HG03565 (cell line): Measurements from ENCODE around the gene ZNF232.
"Not testable (repeated sequence)": the region's sequence is repeated elsewhere in the genome, so short reads cannot be mapped to it uniquely, and the experiment has no call there.

Source experiments
- ATAC-seq: cut with Tn5 transposase; IDR thresholded peaks from one replicate; pipeline ENCODE4 v1.9.1; 2021; ENCODE audit warnings: mild to moderate bottlenecking, moderate library complexity; ENCODE audit not compliant: unreplicated experiment

ZNF232 gene

GRCh38 chr17:5130261-5130660, 18.6 kb upstream of the ZNF232 start:
- ATAC-seq = not testable (repeated sequence)

- not testable (repeated sequence) for ATAC-seq
Observed at GRCh38 chr17:5129770-5130169, 18.1 kb upstream of the ZNF232 start.

DNA sequence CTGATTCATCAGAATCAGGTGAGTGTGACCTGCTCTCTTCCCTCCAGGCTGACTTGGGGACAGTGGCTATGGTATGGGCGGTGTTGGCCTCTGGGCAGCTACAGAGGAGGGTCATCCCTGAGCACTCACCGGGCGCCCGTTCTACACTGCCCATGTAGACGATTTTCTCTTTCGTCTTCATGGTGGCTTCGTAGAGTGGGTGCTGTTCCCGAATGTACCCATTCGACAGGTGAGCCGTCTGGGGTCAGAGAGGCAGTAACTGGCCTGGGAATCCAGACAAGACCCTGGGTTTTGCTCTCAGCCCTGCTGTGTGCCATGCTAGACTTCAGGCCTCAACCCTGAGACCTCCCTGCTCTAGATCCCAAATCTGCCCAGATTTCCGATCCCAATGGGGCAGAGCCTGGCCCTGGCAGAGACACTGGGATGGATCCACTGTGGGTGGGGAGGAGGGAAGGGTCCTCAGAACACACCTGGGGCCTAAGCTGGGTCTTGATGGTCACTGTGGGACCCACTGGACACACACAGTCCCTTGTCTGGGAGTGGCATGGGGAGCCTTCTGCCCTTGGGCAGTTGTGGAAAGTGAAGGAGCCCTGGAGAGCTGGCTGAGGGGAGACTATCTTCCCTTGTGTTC, 17.3 kb upstream of the ZNF232 start:
- no peak for ATAC-seq

- ATAC-seq = not testable (repeated sequence)
Observed at GRCh38 chr17:5128387-5128786, 16.7 kb upstream of the ZNF232 start.

GRCh38 chr17:5127910-5128309, 16.2 kb upstream of the ZNF232 start:
- no peak for ATAC-seq

DNA sequence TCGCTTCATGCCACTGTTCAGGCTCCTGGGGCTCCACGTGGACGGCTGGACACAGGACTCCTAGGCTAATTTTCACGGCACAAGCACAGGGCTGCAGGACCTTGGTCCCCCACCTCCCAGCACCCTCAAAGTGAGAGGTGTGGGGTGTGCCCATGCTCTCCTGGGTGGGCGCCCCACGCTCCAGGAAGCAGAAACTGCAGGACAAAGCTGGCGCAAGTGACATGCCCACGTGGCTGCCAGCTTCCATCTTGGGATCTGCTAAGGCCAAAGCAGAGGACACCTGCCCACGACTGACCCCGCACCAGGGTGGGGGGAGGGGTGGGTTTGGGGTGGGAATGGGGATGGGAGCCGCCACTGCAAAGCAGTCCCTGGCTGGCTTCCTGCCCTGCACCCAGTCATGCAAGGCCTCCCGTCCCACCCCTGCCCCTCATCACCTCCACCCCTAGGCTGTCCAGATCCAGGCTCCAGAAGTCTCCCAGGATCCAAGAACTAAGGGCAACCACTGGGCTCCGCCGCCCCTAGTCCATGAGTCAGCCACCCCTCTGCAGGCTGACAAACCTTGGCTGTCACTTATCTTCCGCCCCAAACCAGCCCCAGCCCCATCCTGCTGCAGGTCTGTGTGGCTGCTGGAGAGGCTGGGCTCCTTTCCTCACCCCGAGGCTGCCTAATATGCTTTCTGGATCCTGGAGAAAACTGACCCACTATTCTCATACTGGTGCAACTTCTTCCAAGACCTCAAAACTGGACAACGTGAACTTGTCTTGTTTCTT, 15.2 kb upstream of the ZNF232 start:
- ATAC-seq = no peak

GRCh38 chr17:5124896-5125295, 13.2 kb upstream of the ZNF232 start:
- ATAC-seq = not testable (repeated sequence)

- ATAC-seq = not testable (repeated sequence)
Observed at GRCh38 chr17:5124125-5124760, 12.6 kb upstream of the ZNF232 start.

GRCh38 chr17:5123343-5124124, 11.9 kb upstream of the ZNF232 start:
- ATAC-seq = no peak

DNA sequence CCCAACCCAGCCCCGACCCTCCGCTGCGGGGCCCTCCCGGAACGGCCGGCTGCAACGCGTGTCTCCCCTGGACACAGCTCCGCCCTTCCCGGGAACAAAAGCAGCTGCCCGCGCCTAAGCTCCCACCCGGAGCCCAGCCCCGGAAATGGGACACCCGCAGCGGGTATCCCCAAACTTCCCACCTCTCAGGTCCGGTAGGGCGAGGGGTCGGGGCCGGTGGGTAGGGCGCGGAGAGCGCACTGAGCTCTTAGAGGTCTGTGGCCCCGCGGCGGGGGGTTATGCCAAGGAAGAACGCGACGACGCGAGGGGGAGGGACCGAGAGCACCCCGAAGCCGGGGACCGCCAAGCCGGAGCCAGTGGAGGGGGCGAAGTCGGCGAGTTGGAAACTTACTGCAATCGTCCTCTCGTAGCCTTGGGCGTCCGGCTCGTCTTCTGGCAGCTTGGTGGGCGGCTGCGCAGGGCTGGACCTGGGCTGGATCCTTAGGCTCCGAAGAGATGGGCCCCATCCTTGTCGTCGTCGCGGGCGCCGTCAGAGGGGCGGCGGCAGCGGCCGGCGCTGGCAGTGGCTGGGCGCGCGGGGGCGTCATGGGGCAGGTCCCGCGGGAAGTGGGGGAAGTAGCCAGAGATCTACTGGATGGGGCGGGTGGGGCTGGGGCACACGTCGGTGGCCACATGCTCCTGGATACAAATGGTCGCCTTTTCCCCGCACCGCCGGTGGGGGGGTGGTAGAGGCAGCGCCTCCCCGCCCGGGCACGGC, 11.1 kb upstream of the ZNF232 start:
- no peak for ATAC-seq

GRCh38 chr17:5122056-5122455, 10.4 kb upstream of the ZNF232 start:
- ATAC-seq = not testable (repeated sequence)

DNA sequence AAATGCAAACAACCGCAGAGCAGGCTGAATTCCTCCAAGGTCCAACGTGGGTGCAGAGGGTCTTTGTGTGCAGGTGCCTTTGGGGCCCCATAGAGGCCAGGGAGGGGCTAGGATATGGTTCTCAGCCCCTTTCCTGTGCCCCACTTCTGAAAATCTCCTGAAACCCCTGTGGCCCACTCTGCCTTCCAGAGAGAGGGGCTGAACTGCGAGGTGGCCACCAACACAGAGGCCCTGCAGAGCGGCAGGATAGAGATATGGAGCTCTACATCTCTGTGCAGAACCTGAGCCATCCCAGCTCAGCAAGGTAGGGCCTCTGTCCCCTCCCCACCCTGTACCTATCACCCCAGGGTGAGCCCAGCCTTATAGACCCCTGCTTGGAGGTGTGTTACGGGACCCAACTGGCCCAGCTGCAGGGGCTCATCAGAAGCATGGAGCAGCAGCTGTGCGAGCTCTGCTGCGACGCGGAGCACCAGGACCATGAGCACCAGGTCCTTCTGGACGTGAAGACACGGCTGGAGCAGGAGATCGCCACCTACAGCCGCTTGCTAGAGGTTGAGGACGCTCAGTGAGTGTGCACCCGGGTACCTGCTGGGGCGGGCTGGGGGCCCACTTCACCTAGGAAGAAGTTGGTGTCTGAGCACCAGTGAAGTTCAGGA, 9.6 kb upstream of the ZNF232 start:
- no peak for ATAC-seq

DNA sequence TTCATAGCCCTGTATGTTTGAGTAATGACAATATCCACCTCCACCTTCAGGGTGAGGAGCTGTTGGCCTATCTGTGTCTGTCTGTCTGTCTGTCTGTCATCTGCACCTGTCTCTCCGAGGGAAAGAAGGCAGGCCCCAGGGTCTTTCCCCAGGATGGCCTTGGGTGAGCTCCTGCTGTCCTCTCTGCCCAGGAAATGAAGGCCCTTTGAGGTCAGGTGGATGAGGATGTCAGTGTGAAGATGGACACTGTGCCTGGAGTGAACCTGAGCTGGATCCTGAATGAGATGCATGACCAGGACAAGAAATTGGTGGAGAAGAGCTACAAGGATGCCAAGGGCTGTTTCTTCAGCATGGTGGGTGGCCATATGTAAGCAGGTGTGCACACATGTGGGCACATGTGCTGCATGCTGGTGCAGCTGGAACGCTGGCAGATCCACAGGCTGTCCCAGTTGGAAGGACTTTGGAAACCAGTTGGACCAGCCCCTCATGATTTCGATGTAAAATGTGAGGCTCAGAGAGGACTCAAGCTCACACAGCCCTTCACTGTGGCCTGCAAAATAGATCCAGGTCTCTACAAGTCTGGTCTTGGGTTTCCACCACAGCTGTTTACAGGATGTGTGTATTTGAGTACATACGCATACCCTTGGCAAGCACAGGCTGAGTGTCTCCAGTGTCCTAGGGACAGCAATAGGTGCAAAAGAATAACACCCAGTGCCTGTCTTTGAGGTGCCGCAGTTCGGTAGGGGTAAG, 8.9 kb upstream of the ZNF232 start:
- not testable (repeated sequence) for ATAC-seq

DNA sequence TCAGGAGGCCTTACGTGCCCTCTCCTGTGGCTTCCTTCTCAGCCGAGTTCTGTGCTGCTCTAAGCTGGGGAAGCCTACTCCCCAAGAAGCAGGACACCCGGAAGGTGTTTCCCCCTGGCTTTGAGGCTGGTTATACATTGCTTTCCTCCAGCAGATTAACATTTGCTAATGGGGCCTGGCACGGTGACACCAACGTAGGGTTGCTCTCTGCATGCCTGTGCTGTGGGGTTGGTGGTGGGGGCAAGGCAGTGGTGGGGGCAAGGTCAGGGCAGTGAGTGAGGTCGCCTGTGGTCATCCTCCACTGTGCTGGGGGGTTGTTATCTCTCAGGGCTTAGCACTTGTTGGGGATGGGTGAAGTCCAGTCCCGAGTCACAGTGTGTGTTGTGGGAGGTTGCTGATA, 8.4 kb upstream of the ZNF232 start:
- no peak for ATAC-seq

- ATAC-seq = no peak
Observed at GRCh38 chr17:5118219-5118618, 6.5 kb upstream of the ZNF232 start.

DNA sequence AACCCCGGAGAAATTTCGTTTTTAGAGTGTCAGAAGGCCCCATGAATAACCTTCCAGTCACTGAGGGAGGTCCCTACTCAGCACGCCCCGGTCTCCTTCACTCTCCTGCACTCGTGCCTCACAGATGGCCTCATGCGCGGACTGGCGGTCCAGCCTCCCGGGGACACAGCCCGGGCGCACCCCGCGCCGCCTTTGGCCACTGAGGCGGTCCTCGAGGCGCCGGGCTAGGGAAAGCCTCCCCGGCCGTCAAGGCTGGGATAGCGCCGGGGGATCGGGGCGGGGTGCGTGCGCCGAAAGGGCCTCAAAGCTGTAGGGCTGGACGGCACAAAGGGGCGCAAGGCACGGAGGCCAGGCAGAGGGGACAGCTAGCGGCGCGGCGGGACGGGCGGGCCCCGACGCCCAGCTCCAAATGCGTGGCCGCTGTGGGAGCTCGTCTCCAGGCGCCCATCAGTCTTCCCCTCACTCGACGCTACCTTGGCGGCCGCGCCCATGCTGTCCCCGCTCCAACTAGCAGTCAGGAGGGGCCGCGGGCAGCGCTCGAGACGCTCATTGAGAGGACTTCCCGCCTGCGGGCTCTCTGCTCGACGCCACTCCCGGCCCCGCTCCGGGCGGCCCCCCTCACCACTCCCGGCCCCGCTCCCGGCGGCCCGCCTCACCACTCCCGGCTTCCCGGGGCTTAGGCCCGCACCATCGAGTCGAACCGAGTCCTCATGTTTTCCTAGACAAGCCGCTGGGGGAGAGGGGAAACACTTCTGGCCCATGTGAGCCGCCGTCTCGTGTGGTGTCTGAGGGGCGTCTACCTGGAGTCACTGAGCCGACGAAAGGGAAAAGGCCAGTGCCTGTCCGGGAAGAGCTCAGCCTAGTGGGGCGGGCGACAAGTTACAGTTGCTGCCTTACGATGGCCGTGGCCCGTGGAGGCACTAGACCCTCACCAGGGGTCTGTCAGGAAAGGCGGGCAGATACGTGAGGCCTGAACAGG, 4.3 kb upstream of the ZNF232 start, which contains the start of gene USP6:
Gene USP6 (plus strand): TSS at position 360 of the 979 bp plus-strand sequence. CDS start 14,336 bp downstream, outside the sequence.
- no peak for ATAC-seq

DNA sequence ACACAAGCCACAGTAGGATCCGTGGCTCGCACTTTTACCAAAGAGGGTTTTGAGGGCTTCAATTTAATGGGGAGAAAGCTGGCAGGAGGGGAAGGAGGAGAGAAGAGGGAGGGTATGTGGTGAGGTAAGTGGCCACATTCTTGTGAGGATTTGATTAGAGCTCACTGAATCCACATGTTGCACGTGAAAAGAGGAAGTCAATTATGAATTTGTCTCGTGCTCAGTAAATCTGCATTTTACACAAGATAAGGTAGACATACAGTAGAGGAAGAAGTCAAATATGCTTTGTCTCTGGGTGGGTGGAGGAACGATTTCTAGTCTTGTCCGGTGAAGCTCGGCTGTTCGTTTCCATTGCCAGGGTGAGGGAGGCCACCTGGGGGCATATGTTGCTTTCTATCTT, 862 bp downstream of the ZNF232 start:
- no peak for ATAC-seq

DNA sequence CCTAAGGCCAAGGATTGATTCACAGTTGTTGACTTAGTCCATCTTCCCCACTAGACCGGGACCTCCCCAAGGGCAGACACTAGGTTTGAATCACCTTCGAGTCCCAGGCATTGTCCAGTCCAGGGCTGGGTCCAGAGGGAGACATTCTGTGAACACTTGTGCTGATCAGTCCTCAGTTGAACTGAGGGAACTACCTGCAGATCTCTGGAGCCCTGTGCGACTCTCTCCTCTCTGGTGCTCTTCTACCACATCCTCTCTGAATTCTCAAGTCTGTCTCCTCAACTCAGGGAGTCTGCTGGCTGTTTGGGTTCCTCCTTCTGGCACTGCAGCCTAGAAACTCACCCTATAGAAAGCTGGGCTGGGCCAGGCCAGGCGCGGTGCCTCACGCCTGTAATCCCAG, 10.8 kb downstream of the ZNF232 start:
- ATAC-seq = no peak
